Measurements from ENCODE around the gene SETD1A.

GRCh38 chr16:30961384-30961783 is 3.8 kb downstream of the SETD1A start:
- TF ChIP-seq CTCF (IDR thresholded peaks at IDR 0.05) (no peak), POLR2AphosphoS5 (IDR thresholded peaks at IDR 0.05) (no peak), POLR2A (IDR thresholded peaks at IDR 0.05) (no peak)

Data from sigmoid colon (tissue), 4 donors.